Psoas muscle (tissue), 8 donors: ENCODE results near the gene MYO1E. TPM values are rescaled to one million over a fixed set of nuclear protein-coding genes. Genes with fewer than 3 reads are reported as not detected.

Experiments used
- ATAC-seq, 4 donors: fragments of 200-7000 bp; cut with Tn5 transposase; one replicate each; pipeline ENCODE4 v1.9.1; 2020; ENCODE audit warnings: moderate library complexity in 3 of 4, mild to moderate bottlenecking in 2 of 4
- DNase-seq, 2 donors: peaks; one replicate each; pipeline ENCODE4 v3.0.0-alpha.2; 2020
- H3K27ac ChIP-seq: fragments of 200-600 bp; one replicate; pipeline ENCODE4 v1.8.0; 2022
- H3K27me3 ChIP-seq, 3 donors: fragments of 200-600 bp in 1 of 3; one replicate each; pipeline versions ENCODE4 v1.6.1 to v1.8.0; 2013 to 2022; ENCODE audit warnings: low read length in 2 of 3, mild to moderate bottlenecking in 2 of 3, moderate library complexity in 1 of 3; ENCODE audit not compliant: insufficient read depth in 3 of 3
- H3K36me3 ChIP-seq, 2 donors: fragments of 200-600 bp in 1 of 2; one replicate each; pipeline versions ENCODE4 v1.6.1 to v1.8.0; 2013 to 2022; ENCODE audit warnings: low read depth in 1 of 2, mild to moderate bottlenecking in 1 of 2, moderate library complexity in 1 of 2; ENCODE audit not compliant: insufficient read depth in 1 of 2
- H3K4me1 ChIP-seq: fragments of 200-600 bp; one replicate; pipeline ENCODE4 v1.8.0; 2022
- H3K4me3 ChIP-seq: fragments of 200-600 bp; one replicate; pipeline ENCODE4 v1.8.0; 2022; ENCODE audit warnings: mild to moderate bottlenecking
- H3K9me3 ChIP-seq: fragments of 200-600 bp; one replicate; pipeline ENCODE4 v1.8.0; 2022
- CTCF ChIP-seq: fragments of 200-600 bp; IDR thresholded peaks from one replicate; pipeline ENCODE4 v1.8.0; 2022; ENCODE audit warnings: antibody characterized with exemption
- WGBS, 3 donors: extraction: QIAGEN DNeasy Blood & Tissue Kit; methylation state at CpG; one replicate each; pipeline versions ENCODE4 v1.1.6 to v1.1.7; 2013; 5-methylcytosine and 5-hydroxymethylcytosine counted together
- intact Hi-C, 2 donors: fragments of 100-400 bp; cut with DNase I; formaldehyde crosslinking; loops; one replicate each; pipeline versions ENCODE4 v1.11.0 to v1.14.2; 2022
- polyA plus RNA-seq, 3 donors: library from polyadenylated mRNA; stranded (reverse); fragments of 200-250 nt; gene quantifications; one replicate each; pipeline ENCODE4 v1.2.3, GENCODE V29; 2013
- total RNA-seq, 4 donors: library from RNA; stranded (reverse); fragmentation: NEBNext Ultra II Directional in 2 of 4; extraction: Animal tissue kit (Norgen Biotek cat#: 25700) in 2 of 4; gene quantifications; one replicate each; pipeline versions ENCODE4 v1.2.1 to v1.2.4, GENCODE V29; 2021 to 2023
- donor health status: healthy with polysubstance abuse.
- donor health status: DM: no; HTN: no; CAD: no; lungs with moderate emphysema.
- donor health status: Bipolar disorder and iron deficiency.
- donor health status: healthy.
- donor health status: DM: yes; HTN: yes; CAD: no.
- donor health status: DM: no; HTN: no; CAD: no.
- donor health status: DM: no; HTN: no; CAD: no.
- donor health status: DM: yes; HTN: yes; CAD: no.

The MYO1E gene
- total and polyA plus RNA-seq, 7 donors: 10.0 to 53.7 (median 26.3) TPM

- H3K4me3 ChIP-seq: no peak overlapping the region
- no peaks in the 10 kb centered on the region for H3K36me3 ChIP-seq
- no peak for TF ChIP-seq CTCF
- intact Hi-C loops: no loop called here
- H3K4me1 ChIP-seq: peaks cover 2% of the 10 kb centered on the region
- no peak for DNase-seq
- ATAC-seq: no peak
- 86 to 93% (median 87%) methylated on average over 5 of the region's 5 CpGs for WGBS, 3 donors
- no peaks in the 10 kb centered on the region for H3K9me3 ChIP-seq
- H3K27me3 ChIP-seq: no peaks in the 10 kb centered on the region
- H3K27ac ChIP-seq: no peak overlapping the region
Measured at GRCh38 chr15:59367022-59367451, 5.6 kb downstream of the MYO1E start.

- no peak for DNase-seq
- H3K4me3 ChIP-seq: no peak overlapping the region
- no peaks in the 10 kb centered on the region for H3K9me3 ChIP-seq
- no peak for ATAC-seq
- WGBS, 3 donors: 41 to 55% (median 45%) methylated on average over 7 of the region's 7 CpGs
- H3K27ac ChIP-seq: no peak overlapping the region
- intact Hi-C loops: no loop called here
- H3K36me3 ChIP-seq: no peaks in the 10 kb centered on the region
- TF ChIP-seq CTCF: no peak
- peaks cover 2% of the 10 kb centered on the region for H3K4me1 ChIP-seq
- H3K27me3 ChIP-seq: no peaks in the 10 kb centered on the region
Measured at GRCh38 chr15:59366333-59367021, 6.2 kb downstream of the MYO1E start.

GRCh38 chr15:59364248-59364647 is 8.4 kb downstream of the MYO1E start:
- Histone ChIP-seq H3K4me3 (no peak overlapping the region), H3K9me3 (no peaks in the 10 kb centered on the region), H3K27me3 (peaks cover 0 to 1% (median 0%) of the 10 kb centered on the region in 3 donors), H3K27ac (no peak overlapping the region), H3K4me1 (peaks cover 2% of the 10 kb centered on the region), H3K36me3 (no peaks in the 10 kb centered on the region)
- WGBS, 3 donors: 85 to 87% (median 86%) methylated on average over 4 of the region's 4 CpGs
- DNase-seq (no peak), ATAC-seq (no peak)
- no peak for TF ChIP-seq CTCF
- intact Hi-C loops: no loop called here

GRCh38 chr15:59362331-59362730 is 10.3 kb downstream of the MYO1E start:
- H3K4me1 ChIP-seq: no peaks in the 10 kb centered on the region
- no peak for ATAC-seq
- H3K9me3 ChIP-seq: no peaks in the 10 kb centered on the region
- DNase-seq: no peak
- peaks cover 0 to 1% (median 0%) of the 10 kb centered on the region in 3 donors for H3K27me3 ChIP-seq
- 61 to 91% (median 79%) methylated on average over 2 of the region's 2 CpGs for WGBS, 3 donors
- intact Hi-C loops: no loop called here
- H3K36me3 ChIP-seq: no peaks in the 10 kb centered on the region
- TF ChIP-seq CTCF: no peak
- no peak overlapping the region for H3K4me3 ChIP-seq
- H3K27ac ChIP-seq: no peak overlapping the region

- DNase-seq (no peak), ATAC-seq (no peak)
- Histone ChIP-seq H3K36me3 (no peaks in the 10 kb centered on the region), H3K9me3 (no peaks in the 10 kb centered on the region), H3K27me3 (peaks cover 0 to 1% (median 0%) of the 10 kb centered on the region in 3 donors), H3K4me1 (no peaks in the 10 kb centered on the region), H3K4me3 (no peak overlapping the region), H3K27ac (no peak overlapping the region)
- 91 to 100% (median 93%) methylated on average over 2 of the region's 2 CpGs for WGBS, 3 donors
- intact Hi-C loops: no loop called here
- TF ChIP-seq CTCF: no peak
Measured at GRCh38 chr15:59360896-59361295, 11.8 kb downstream of the MYO1E start.
